ENCODE results near the gene SYPL1.

The SYPL1 gene

GRCh38 chr7:106134241-106134640 lies 22.1 kb upstream of the SYPL1 start:
- Histone ChIP-seq H3K27me3 (peaks cover 4% of the 10 kb centered on the region; the same call in 1 of the 2 replicates), H3K9me3 (no peaks in the 10 kb centered on the region), H3K4me1 (no peaks in the 10 kb centered on the region), H3K36me3 (no peaks in the 10 kb centered on the region), H3K4me3 (ENCODE audit: low read depth, low read length) (no peak overlapping the region)
- no peak for TF ChIP-seq CTCF (IDR thresholded peaks at IDR 0.05; ENCODE audit: low read depth, low read length)
- DNase-seq, result no peak

- H3K27me3 ChIP-seq, result peaks cover 4% of the 10 kb centered on the region; the same call in 1 of the 2 replicates
- no peak for DNase-seq
- H3K9me3 ChIP-seq, result no peaks in the 10 kb centered on the region; the same call in 1 of the 2 replicates
- H3K36me3 ChIP-seq, result no peaks in the 10 kb centered on the region
- no peak overlapping the region for H3K4me3 ChIP-seq (ENCODE audit: low read depth, low read length)
- no peak for TF ChIP-seq CTCF (IDR thresholded peaks at IDR 0.05; ENCODE audit: low read depth, low read length)
- peaks cover 4% of the 10 kb centered on the region; the same call in 1 of the 2 replicates for H3K4me1 ChIP-seq
Measured at GRCh38 chr7:106129291-106129690, 17.2 kb upstream of the SYPL1 start.

GRCh38 chr7:106128836-106129235 lies 16.7 kb upstream of the SYPL1 start:
- Histone ChIP-seq H3K27me3 (peaks cover 4% of the 10 kb centered on the region; the same call in 1 of the 2 replicates), H3K36me3 (no peaks in the 10 kb centered on the region), H3K4me3 (ENCODE audit: low read depth, low read length) (no peak overlapping the region), H3K4me1 (peaks cover 4% of the 10 kb centered on the region; the same call in 1 of the 2 replicates), H3K9me3 (no peaks in the 10 kb centered on the region; the same call in 1 of the 2 replicates)
- TF ChIP-seq CTCF (IDR thresholded peaks at IDR 0.05; ENCODE audit: low read depth, low read length), result no peak
- no peak for DNase-seq

- H3K9me3 ChIP-seq, result no peaks in the 10 kb centered on the region; the same call in 1 of the 2 replicates
- no peak overlapping the region for H3K4me3 ChIP-seq (ENCODE audit: low read depth, low read length)
- peaks cover 4% of the 10 kb centered on the region; the same call in 1 of the 2 replicates for H3K4me1 ChIP-seq
- no peaks in the 10 kb centered on the region for H3K36me3 ChIP-seq
- TF ChIP-seq CTCF (IDR thresholded peaks at IDR 0.05; ENCODE audit: low read depth, low read length), result no peak
- H3K27me3 ChIP-seq, result 0 out of 2 replicates have a peak, but pooled peaks cover 4% of the 10 kb centered on the region
- no peak for DNase-seq
Measured at GRCh38 chr7:106127984-106128780, 16.1 kb upstream of the SYPL1 start.

- DNase-seq, result peak; percentile 19
- Histone ChIP-seq H3K36me3 (no peaks in the 10 kb centered on the region), H3K4me1 (peaks cover 4% of the 10 kb centered on the region; the same call in 1 of the 2 replicates), H3K27me3 (0 out of 2 replicates have a peak, but pooled peaks cover 3% of the 10 kb centered on the region), H3K9me3 (no peaks in the 10 kb centered on the region; the same call in none of the 2 replicates), H3K4me3 (ENCODE audit: low read depth, low read length) (no peak overlapping the region)
- TF ChIP-seq CTCF (IDR thresholded peaks at IDR 0.05; ENCODE audit: low read depth, low read length), result no peak
Measured at GRCh38 chr7:106126170-106126938, 14.2 kb upstream of the SYPL1 start.
